Stimulated activated CD8-positive, alpha-beta memory T cell treated with anti-CD3 and anti-CD28 coated beads, Interleukin-7, amount 100 ng/mL, for 1 hour (primary cell): ENCODE data around the gene FAM240A.
"Not testable (repeated sequence)": the region's sequence is repeated elsewhere in the genome, so short reads cannot be mapped to it uniquely, and the experiment has no call there.

Experiments used
- DNase-seq, 2 donors: peaks; one replicate each; pipeline ENCODE4 v3.0.0-alpha.2; 2020; ENCODE audit warnings: low read depth in 2 of 2

FAM240A gene

DNA sequence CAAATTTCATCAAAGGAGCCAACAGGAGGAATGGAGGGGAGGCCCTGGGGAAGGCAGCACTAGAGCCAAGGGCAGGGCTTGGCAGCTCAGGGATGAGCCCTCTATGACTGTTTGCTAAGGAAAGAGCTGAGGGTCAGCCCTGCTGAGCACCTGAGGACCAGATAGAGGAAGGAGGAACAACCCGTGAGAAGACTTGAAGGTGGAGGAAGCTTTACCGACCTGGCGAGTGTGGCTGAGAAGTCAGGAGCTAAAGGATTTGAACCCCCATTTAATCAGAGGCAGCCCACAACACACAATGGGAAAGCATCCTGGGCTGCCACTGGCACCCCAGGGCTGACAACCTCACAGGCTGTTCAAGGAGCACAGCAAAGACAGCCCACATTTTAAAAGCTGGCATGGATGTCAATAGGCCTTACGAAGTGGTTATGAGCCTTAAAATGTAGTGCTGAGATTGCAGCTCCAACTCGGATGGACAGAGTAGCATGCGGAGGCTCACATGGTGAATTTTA, 25.5 kb upstream of the FAM240A start:
- no peak for DNase-seq

GRCh38 chr3:46587268-46587667, 25.1 kb upstream of the FAM240A start:
- DNase-seq: not testable (repeated sequence)

DNA sequence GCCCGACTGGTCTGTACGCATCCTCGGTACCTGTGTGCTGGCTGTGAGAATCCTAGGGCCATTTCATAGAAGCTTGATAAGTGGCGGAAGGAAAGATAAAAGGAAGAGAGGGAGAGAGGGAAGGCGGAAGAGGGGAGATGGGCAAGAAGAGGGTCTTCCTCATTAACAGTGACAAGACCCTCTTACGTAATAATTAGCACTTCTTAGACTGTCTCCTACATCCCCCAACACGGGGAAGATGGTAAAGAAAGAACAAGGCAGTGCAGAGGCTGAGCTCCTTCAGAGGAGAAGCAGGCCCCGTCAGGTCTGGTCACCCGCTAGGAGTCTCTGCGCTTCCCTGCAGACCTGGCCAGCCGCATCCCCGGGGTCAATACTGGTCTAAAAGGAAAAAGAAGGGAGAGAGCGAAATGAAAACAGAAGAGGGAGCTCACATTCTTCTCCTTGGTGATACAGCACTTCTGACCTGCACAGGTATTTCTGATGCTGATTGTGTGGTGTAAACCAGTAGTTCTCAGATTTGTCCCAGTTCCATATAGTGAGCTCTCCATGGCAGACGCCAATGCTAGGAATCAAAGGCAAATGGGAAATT, 19.0 kb upstream of the FAM240A start:
- no peak for DNase-seq

- DNase-seq: no peak
These were observed 18.3 kb upstream of the FAM240A start for GRCh38 chr3:46593979-46594378.

DNA sequence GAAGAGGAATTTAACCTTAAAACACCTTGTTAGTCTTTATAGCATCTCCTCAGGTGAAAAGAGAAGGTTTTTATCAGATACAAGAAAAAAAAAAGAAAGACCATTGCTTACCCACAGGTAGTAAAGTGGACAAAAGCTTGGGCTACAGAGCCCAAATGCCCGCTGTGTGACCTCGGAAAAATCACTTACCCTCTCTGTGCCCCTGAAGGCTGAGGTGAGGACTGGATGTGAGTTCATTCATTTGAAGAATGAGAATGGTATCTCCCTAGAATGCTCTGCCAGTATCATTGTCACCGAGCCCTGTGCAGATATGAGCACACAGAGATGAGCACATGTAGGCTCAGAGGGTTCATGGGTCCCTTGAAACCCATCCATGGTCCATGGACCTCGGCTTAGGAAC, 17.6 kb upstream of the FAM240A start:
- DNase-seq: no peak

GRCh38 chr3:46595819-46596314, 16.5 kb upstream of the FAM240A start:
- no peak for DNase-seq

DNA sequence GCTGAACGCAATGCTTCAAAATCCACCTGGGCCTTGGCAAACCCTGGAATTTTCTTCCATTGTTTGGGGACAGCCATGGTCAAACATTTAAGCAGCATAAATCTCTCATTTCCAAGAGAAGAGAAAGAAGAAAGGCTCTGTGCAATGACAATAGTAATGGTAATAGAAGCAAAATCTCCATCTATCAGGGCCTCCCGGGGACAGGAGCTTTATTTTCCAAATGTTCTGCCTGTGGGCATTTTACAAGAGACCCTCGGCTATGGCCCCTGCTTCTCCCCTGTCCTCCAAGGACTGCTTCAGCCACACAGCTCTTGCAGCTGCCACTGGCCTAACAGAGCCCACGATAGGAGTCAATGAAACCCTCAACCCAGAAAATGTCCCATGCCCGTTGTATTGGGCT, 12.7 kb upstream of the FAM240A start:
- no peak for DNase-seq

- no peak for DNase-seq
These were observed 8.8 kb upstream of the FAM240A start for GRCh38 chr3:46603446-46604046.

DNA sequence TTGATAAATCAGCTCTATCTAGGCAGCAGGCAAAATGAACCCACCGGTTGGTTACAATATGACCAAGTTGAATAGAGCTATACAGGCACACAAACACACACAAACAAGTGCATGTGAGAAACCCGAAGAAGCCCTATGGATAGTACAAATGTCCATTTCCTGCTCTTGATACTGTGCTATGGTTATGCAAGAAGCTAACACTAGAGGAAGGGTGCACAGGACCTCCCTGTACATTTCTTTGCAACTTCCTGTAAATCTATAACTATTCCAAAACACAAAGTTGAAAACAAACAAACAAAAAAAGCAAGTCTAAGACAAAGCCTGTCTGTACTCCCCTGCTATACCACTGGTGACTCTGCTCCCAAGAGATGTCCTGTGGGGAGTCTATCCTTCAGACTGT, 8.2 kb upstream of the FAM240A start:
- no peak for DNase-seq

- DNase-seq: no peak
These were observed 4.7 kb upstream of the FAM240A start for GRCh38 chr3:46607603-46608028.

DNA sequence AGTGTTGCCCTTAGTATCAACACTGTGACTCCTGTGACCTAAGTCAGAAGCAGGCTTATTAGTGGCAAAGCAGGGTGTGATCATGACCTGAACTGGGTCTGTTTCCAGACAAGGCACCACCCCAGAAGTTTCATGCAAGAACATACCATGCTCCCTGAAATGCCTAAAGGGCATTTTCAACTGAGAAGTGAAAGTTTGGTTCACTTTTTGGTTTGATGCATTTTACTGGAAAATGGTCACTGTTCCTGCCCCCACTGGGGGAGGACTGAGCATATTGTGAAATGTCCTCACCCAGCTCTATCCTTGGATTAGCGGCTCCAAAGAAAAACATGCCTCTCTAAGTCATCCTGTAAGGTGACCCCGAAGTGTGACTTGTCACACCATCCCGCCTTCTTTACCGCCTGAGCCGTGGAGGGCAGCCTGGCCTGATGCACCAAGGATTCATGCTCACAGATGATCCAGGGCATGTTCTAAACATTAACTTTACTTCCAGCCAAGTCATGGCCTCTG, 3.1 kb upstream of the FAM240A start:
- no peak for DNase-seq

- DNase-seq: no peak
These were observed 2.2 kb upstream of the FAM240A start for GRCh38 chr3:46609944-46610722.

- no peak for DNase-seq
These were observed 1.1 kb downstream of the FAM240A start for GRCh38 chr3:46613313-46614005.

- no peak for DNase-seq
These were observed 2.1 kb downstream of the FAM240A start for GRCh38 chr3:46614431-46614830.

DNA sequence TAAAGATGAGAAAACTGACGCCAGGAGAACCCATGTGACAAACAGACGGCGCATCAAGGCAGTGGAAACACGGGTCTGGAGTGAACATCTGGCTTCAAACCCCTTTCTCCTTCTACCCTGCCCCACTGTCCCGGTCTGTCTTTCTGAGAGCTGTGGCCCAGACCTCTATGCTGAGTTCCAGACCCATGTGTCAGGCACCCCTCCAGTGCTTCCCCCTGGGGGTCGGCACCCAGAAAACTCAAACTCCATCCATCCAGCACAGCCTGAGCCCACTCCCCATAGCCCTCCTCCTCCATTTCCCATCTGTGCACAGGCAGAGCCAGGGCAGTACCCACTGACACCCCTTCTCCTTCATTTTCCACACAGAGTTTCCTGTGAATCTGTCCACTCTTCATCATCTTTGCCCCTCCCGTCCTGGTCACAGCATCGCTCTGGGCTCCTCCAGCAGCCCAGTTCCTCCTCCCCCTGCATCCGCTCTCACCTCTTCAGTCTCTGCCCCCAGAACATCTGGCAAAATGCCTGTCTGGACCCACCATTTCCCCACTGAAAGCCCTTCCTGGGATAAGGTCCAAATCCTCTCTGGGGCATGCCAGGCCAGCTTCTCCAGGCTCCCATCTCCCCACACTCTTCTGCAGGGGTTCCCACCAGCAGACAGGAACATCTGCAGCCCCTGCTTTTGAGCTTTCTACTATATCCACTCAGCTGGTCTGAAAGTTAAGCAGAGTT, 2.9 kb downstream of the FAM240A start:
- DNase-seq: no peak

GRCh38 chr3:46615976-46616375, 3.7 kb downstream of the FAM240A start:
- DNase-seq: no peak

DNA sequence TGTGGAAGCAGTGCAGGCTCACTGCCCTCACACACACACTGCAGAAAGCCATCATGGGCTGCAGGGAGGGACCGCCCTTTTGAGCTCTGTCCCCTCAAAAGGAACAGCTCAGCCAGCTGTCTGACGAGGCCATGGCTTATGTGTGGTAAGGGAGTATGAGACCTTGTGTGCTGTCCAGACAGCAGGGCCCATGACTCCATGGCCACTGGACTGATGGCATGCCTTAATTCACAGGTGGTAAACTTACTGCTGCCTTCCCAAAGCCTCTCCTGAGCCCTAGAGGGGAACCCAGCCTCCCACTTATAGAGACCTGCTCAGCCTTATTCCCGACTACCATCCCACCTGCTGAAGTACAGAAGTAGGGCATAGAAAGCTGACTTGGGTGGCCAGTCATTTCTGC, 5.6 kb downstream of the FAM240A start:
- DNase-seq: no peak

DNA sequence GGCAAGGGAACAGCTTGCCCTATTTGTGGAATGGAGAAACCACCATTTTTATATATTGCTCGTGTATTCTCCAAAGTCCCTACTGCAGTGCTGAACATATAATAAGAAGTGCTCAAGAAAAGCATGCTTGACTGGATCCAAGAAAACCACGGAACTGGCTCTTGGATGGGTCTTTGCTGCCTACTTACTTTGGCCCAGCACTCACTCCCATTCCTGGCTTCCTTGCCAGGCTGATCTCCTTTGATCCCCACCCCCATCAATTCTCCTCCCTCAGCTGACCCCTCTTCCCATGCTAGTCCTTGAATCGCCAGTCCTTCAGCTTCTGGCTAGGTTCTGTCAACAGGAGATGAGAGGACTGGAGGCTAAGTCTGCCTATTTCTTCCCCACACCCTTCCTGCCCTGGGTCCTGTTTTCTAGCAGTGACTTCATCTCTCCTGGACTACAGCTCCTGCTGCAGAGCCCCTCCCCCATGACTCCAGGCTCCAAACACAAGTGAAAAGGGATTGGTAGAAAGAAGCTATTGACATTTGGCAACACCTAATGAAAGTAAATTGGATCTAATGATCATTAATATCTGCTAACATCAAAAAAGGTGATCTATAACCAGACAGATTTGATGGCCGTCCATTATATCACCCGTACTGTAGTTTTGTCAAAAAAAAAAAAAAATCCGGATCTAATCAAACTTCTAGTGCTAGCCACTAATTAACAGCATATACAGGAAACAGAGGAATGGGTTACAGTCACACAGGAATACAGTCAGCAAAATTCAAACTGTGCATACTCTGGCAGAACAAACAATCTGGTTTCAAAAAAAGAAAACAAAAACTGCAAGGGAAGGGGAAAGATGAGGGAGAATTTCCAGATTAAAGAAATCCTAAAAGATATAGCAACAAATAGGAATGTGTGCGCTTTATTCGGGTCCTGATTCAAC, 7.8 kb downstream of the FAM240A start:
- DNase-seq: no peak

DNA sequence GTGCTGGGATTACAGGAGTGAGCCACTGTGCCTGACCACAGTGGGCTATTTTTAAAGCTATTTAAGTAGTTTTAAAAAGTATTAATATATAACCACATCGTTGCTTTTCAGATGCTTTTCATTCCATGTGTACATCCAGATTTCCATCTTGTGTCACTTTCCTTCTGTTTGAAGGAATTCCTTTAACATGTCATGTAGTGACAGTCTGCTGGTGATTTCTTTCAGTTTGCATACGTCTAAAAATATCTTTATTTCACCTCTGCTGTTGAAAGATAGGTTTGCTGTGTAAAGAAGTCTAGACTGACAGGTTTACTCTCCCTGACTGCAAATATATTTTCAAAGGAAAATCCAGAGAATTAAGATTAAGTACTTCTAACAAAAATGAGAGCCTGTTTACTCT, 12.2 kb downstream of the FAM240A start:
- DNase-seq: no peak

GRCh38 chr3:46624975-46625490, 12.7 kb downstream of the FAM240A start:
- DNase-seq: no peak
